D721Med (cell line): Measurements from ENCODE around the gene PTPRG.

Experiments used
- DNase-seq: peaks from one replicate; pipeline ENCODE4 v3.0.0; 2011; ENCODE audit warnings: low spot score; ENCODE audit not compliant: insufficient read length
- FAIRE-seq: peaks from 2 replicates; lab custom pipeline; 2011; peaks lifted over from hg19 to GRCh38; lab: Jason Lieb, UNC
- TF ChIP-seq, protein P1 (sequence below): IDR thresholded peaks from 2 replicates; pipeline ENCODE4 v1.5.1; 2012; ENCODE audit warnings: mild to moderate bottlenecking, control low read depth; ENCODE audit not compliant: insufficient read depth; ENCODE audit errors: missing control alignments

The PTPRG gene

DNA sequence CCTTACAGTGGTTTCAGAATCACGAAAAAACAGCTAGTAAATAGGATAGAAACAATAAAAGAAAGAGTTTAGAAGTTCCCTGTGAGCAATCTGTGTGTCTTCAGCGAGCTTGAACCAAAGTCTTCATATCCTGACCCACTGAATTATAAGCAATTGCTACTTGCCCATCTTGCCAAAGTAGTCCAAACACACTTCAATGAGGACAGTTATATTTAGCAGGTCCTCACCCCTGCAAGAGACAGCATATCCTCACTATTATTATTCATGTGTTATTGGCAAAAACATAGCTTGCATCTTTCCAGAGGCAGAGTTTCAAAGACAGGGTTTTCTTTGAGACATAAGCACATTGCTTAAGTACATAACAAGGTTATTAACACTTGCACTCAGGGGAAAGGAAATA is 734.2 kb downstream of the PTPRG start:
- DNase-seq (no peak), FAIRE-seq (no peak)
- TF ChIP-seq, protein P1, sequence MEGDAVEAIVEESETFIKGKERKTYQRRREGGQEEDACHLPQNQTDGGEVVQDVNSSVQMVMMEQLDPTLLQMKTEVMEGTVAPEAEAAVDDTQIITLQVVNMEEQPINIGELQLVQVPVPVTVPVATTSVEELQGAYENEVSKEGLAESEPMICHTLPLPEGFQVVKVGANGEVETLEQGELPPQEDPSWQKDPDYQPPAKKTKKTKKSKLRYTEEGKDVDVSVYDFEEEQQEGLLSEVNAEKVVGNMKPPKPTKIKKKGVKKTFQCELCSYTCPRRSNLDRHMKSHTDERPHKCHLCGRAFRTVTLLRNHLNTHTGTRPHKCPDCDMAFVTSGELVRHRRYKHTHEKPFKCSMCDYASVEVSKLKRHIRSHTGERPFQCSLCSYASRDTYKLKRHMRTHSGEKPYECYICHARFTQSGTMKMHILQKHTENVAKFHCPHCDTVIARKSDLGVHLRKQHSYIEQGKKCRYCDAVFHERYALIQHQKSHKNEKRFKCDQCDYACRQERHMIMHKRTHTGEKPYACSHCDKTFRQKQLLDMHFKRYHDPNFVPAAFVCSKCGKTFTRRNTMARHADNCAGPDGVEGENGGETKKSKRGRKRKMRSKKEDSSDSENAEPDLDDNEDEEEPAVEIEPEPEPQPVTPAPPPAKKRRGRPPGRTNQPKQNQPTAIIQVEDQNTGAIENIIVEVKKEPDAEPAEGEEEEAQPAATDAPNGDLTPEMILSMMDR = no peak

DNA sequence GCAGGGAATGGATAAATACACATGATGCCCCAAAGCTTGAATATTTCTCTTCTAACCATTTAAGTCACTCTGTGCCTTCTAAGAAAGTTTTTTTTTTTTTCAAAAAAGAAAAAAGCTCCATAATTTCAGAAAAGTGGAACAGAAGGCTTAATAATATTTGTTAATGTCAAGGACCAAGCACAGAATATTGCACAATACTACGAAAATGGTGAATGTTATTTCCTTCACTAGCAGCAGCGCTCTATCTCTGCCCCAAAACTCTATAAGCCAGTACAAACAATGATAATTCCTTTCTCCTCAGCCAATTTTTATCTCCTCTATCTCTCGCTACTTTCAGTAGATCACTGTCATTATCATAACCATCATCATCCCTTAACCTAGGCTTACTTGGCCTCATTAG is 739.2 kb downstream of the PTPRG start:
- TF ChIP-seq, protein P1 = no peak
- no peak for FAIRE-seq
- no peak for DNase-seq

DNA sequence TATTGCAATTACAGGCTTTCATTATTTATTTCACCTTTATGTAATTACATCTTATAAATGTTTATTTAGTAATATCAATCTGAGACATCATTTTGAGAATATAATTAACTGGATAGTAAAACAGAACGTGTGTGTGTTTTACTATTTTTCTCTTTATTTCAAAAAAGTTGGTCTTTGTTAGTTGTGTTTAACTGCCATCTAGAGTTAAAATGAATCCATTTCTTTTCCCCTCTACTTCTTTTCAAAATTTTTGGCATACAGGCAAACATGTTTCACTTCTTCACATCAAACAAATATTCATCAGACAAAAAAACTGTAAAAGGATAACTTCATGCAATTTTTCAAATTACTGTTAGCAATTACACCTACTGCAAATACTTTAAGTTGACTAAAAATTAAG is 750.8 kb downstream of the PTPRG start:
- TF ChIP-seq, protein P1 = peak; percentile 29
- FAIRE-seq (peak; percentile 41), DNase-seq (no peak)

DNA sequence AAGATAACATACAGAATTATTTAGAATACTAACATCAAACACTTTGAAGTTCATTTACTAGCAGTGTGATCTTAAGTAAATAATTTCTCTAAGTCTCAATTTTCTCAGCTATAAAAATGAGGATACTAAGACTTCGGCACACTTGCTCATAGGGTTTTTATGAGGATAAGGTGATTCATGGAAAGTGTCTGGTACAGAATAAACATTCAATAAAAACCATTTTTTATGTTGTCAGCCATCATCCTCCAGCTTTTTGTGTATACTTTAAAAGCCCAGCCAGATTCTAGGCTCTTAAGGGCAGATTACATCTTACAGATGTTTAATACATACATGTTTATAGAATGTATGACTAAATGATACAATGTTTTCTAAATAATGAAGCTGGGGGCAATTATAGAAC is 755.2 kb downstream of the PTPRG start:
- TF ChIP-seq, protein P1 = no peak
- no peak for FAIRE-seq
- DNase-seq = no peak

DNA sequence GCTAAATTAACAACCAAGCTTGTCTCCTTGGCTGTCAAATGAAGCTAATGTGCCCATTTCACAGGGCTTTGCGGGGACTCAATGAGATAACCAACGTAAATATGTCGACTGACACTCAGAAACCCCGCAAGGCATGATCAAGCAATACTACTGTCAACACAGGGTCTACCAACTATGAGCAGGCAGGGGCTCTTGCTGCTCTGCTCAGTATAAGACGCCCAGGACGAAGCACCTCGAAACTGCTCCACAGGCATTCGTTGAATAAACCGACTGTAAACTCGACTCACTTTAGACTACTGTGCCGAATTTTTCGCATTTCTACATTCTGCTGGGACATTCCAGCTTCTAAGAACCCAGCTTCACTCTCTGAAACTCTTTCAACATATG is 757.0 kb downstream of the PTPRG start:
- TF ChIP-seq, protein P1 = no peak
- FAIRE-seq (no peak), DNase-seq (no peak)

DNA sequence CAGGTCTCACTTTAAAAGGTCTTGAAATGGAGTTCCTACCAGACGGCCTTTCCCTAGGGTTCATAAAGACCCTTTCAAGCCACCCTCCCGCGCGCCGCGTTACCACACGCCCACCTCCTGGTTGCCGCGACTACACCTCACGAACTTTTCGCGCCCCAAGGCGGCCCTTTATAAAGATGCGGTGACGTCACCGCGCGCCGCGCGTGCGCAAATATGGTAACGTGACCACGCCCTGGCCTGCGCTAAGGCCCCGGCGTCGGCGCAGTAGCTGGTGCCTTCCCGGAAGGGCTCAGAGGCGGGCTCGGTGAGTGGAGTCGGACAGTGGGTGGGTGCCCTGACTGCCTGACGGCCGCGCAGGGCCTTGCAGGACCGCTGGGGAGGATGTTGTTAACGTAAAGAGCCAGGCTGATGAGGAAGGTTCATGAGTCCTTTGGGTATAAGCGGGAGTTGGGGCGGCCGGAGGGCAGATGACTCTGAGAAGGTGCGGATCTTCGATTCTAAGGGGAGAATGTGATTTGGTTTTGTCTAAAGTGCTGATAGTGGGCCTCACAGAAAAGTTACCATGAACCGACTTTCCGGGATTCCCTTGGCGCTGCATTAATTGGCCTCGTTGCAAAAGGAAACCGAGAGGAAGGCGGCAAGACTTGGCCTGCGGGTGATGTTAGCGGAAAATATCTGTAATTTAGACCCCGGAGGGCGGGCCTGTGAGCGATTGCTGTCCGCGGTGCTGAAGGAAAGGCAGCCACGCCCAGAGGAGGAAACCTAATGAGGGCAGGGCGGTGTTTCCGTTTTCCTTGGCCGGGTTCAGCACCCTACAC is 757.6 kb downstream of the PTPRG start:
- TF ChIP-seq, protein P1 = no peak
- no peak for FAIRE-seq
- DNase-seq = peak; percentile 31

DNA sequence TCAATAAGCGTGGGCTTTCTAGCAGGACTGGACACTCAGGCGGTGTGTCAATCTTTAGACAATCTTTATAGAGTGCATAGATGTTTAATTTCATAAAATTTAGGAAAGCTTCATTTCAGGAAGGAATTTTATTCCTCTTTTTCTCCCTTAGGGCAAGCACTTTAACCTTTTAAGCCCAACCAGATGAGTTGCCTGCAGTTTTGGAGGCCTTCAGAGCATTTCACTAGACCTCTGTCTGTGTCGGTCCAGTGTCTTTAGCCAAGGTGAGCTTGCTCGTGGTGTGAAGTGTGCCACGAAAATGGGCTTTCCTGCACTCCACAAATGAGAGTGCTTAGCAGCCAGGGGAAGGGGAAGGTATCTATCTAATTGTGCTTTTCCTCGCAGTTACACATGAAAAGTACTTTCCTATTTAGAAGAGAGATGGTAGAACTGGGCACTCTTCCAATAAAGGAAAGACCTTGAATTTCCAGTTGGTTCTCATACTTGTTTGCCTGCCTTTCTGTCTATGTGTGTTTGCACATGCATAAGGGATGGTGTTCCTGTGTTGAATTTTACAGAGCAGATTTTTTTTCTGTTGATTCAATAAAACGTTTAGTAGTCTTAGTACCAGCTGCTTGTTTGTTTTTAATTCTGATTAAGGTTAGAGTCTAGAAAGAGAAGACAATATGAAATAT is 758.3 kb downstream of the PTPRG start:
- TF ChIP-seq, protein P1 = no peak
- DNase-seq (no peak), FAIRE-seq (no peak)
